ENCODE data around the gene CTNNA3.
A peak's percentile ranks its signal among the peaks of the same experiment; 100 is the strongest.

Gene CTNNA3

DNA sequence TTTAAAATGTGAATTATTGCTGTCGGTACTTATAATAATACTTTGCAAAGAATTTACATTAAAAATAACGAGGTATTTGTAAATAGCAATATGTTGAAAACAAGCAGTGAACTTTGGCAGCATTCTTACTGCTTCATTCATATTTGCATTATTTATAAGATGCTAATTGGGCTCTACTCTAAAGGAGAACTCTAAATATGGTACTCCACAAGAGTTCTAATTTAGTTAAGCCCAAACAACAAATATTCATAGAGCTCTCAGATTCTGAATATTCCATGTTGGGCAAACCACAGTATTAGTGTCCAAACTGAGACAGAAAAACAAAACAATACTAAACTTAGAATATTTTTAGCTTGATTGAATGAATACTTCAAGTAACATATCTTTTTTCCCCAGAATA is 1674.6 kb downstream of the CTNNA3 start:
- DNase-seq = no peak

- peak in 1 of 2 experiments; percentile 7 for DNase-seq
Measured at GRCh38 chr10:66008221-66008620, 1687.8 kb downstream of the CTNNA3 start.

- no peak for DNase-seq
Measured at GRCh38 chr10:66006411-66006810, 1689.6 kb downstream of the CTNNA3 start.

DNA sequence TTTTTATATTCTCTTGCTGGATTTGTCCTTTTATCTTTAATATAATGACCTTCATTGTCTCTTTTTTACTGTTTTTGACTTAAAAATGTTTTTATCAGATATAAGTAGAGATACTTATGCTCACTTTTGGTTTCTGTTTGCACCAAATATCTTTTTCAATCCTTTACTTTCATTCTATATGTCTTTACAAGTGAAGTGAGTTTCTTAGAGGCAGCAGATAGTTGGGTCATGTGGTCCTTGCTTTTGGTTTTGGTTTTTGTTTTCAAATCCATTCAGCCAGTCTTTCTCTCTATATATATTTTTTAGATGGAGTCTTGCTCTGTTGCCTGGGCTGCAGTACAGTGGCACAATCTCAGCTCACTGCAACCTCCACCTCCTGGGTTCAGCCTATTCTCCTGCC is 1702.5 kb downstream of the CTNNA3 start:
- DNase-seq = no peak

DNA sequence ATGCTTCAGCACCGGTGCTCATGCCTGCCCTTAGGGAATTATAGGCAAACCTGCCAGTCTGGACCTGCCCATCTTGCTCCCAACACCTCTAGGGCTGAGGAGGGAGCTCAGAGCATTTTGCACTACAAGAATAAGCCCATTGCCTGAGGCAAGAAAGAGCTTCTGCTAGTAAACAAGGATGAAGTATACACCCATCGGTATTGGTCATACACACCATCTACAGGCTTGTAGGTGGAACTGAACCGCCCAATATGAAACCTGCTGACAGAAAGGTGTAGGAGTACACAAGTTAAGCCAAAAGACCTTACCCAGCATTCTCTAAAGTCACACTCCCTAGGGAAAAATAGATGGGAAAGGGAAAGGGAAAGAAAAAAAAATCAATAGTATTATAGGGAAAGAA is 1727.1 kb downstream of the CTNNA3 start:
- DNase-seq = no peak

- no peak for DNase-seq
Measured at GRCh38 chr10:65968437-65968836, 1727.6 kb downstream of the CTNNA3 start.

DNA sequence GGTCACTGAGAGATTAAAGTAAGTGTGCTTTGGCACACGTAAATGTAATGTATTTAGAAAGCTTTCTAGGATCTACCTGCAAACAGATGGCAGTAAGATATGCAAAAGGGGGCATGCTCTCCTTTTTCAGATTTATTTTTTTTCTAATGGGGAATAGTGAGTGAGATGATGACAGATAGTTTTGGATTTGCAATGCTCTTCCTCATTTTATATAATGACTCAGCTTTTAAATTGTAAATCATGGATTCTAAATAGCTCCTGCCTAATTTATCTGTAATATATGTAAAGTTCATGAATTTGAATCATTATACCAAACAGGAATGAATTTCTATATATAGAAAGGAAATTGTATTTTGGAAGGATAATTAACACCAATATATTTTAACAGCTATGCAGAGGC is 1731.8 kb downstream of the CTNNA3 start:
- no peak for DNase-seq

- DNase-seq = no peak
Measured at GRCh38 chr10:65952086-65952485, 1743.9 kb downstream of the CTNNA3 start.

- no peak for DNase-seq
Measured at GRCh38 chr10:65950075-65950474, 1745.9 kb downstream of the CTNNA3 start.

GRCh38 chr10:65949526-65949925 is 1746.5 kb downstream of the CTNNA3 start:
- no peak for DNase-seq

GRCh38 chr10:65945061-65945460 is 1750.9 kb downstream of the CTNNA3 start:
- no peak for DNase-seq

- DNase-seq = no peak
Measured at GRCh38 chr10:65943451-65943850, 1752.5 kb downstream of the CTNNA3 start.

DNA sequence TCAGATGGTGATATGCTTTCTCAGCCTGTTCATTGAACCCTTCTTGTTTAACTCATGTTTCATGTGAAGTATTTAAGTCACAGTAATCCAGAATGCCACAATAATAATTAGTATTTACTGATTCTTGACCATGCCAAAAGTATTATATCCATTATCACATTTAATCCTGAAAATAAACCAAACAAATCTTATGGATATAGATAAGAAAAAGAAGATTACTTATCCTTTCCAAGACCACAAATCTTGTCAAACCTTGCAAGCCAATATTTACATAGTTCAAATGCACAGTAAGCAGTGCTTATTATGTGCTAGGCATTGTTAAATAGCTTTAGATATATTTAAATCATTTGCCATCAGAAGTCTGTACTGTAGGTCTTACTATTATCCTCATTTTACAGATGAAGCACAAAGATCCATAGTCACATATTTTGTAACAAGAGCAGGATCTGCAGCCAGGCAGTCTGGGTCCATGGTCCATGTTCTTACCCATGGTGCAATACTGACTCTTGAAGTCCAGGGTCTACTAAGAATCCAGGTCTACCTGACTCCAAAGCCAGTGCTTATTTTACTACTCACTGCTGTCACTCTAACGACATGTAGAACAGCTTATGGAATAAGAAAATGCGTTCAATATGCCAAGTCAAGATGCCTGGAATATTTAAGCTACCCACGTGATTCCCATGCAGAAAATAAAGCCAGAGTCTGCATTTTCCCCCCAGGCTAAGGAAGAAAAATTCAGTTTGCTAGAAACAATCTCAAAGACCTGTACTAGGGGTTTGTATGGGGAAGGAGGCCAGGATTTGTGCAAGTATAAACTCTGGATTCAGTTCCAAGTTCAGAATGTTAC is 1755.0 kb downstream of the CTNNA3 start:
- no peak for DNase-seq

- no peak for DNase-seq
Measured at GRCh38 chr10:65940105-65940504, 1755.9 kb downstream of the CTNNA3 start.

DNA sequence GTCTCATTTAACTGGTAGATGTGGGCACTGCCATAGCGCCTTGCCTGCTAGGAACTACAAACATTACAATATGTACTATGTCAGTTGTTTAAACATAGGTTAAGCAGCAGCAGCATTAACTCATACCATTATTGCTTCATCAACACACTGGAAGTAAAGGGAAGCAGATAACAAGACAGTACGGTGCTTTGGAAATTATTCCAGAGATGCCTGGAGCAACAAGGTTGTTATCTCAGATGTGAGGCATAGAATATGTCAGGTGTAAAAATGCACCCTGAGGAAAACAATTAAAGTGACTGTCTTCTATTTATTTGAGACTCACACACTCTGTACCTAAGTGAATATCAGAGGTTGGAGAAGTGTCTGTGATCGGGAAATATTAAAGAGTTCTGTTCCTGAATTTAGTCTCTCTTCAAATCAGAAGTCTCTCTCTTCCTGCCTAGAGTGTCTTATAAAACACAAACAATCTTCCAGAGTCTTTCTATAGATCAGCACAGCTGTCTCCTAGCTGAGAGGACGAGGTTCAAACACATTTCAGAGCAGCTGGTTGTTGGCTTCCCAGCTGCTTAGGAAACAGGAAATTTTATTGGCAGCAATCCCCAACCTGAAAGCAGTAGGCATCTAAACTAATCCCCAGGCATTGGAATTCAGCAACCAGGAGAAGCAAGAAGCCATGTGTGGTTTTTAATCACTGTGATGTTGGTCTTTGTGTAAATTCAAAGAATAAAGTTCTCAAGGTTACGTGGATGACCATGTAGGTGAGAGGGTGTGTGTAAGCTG is 1764.5 kb downstream of the CTNNA3 start:
- DNase-seq = no peak

DNA sequence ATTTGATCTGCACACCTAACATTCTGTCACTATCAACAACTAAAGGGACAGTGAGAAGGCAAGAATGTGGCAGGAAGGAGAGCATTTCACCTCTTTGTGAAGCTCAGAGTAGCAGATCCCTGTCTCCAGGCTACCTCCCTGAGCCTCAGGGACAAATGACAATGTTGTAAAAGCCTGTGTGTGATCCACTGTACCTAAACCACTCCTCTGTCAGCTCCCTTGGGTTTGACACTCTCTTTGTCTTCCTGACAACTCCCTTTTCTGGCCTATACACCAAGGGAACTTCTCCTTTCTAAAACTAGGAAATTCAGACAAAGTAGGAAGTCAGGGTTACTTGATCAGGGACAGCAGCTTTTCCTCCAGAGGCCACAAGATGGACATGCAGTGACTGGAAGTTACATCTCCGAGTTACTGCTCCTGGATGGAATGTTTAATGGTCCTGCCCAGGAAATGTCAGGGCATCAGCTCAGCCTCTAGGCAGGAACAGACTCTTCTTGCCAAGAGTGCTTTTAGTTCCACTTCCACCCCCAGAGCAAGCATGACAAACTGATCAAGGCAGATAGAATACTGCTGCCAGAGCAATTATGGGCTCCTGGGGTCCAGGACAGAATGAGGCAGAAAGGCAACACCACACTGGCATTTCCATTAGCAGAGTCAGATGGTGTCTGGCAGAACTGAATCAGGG is 1784.7 kb downstream of the CTNNA3 start:
- DNase-seq = no peak

GRCh38 chr10:65910209-65910608 is 1785.8 kb downstream of the CTNNA3 start:
- DNase-seq = no peak

- no peak for DNase-seq
Measured at GRCh38 chr10:65907199-65907712, 1788.7 kb downstream of the CTNNA3 start.

- DNase-seq = no peak
Measured at GRCh38 chr10:65903620-65904019, 1792.4 kb downstream of the CTNNA3 start.

- no peak for DNase-seq
Measured at GRCh38 chr10:65900271-65900670, 1795.7 kb downstream of the CTNNA3 start.

GRCh38 chr10:65898055-65898454 is 1797.9 kb downstream of the CTNNA3 start:
- no peak for DNase-seq

DNA sequence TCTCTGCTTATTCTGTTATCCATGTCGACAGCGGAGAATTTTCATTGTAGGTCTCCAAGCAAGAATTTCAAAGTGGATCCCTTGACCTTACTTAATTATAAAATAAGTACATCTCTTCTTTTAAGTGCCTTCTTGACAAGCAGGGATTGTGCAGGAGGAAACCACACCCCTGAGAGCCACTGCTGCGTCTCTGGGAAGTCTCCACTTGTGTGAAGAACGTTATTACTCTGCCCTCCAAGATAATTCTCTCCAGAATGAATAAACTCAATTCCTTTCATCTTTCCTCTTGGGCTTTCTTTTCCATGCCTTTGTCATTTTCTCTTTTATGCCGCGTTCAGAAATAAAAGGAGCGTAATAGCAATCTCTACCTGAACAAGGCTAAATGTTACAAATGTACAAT is 1801.0 kb downstream of the CTNNA3 start:
- DNase-seq = no peak

GRCh38 chr10:65894379-65894778 is 1801.6 kb downstream of the CTNNA3 start:
- no peak for DNase-seq
